GM12865 (cell line): ENCODE results near the gene SERTM1.

Source experiments
- DNase-seq: peaks from one replicate; pipeline ENCODE4 v3.0.0; 2010; ENCODE audit warnings: low read depth
- H3K4me3 ChIP-seq: 2 replicates; pipeline ENCODE4 v1.5.1; 2011; ENCODE audit warnings: mild to moderate bottlenecking, low read depth, low read length, control low read depth
- TF ChIP-seq, protein P1 (sequence below): IDR thresholded peaks from 2 replicates; pipeline ENCODE4 v1.5.1; 2011; ENCODE audit warnings: low read length, control low read depth, low read depth, inconsistent platforms; ENCODE audit not compliant: insufficient read depth; ENCODE audit errors: missing control alignments

SERTM1 gene

DNA sequence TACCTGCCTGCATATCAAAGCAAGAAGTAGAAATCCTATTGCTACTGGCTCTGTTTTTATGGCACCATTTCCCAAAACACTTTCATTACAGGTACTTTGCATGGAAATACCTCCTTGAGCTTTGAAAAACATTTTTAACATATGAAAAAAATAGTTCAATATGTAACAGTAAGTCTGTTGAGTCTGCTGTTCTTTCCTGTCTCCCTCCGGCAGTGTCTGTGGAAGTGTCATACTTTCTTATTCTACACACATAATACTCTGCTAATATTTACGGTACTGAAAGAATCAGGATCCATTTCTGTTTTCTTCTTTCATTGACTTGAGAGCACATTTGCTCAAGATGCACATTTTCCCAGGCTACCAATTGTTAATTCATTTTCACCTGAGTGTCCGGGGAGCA, 8.2 kb upstream of the SERTM1 start:
- TF ChIP-seq, protein P1, sequence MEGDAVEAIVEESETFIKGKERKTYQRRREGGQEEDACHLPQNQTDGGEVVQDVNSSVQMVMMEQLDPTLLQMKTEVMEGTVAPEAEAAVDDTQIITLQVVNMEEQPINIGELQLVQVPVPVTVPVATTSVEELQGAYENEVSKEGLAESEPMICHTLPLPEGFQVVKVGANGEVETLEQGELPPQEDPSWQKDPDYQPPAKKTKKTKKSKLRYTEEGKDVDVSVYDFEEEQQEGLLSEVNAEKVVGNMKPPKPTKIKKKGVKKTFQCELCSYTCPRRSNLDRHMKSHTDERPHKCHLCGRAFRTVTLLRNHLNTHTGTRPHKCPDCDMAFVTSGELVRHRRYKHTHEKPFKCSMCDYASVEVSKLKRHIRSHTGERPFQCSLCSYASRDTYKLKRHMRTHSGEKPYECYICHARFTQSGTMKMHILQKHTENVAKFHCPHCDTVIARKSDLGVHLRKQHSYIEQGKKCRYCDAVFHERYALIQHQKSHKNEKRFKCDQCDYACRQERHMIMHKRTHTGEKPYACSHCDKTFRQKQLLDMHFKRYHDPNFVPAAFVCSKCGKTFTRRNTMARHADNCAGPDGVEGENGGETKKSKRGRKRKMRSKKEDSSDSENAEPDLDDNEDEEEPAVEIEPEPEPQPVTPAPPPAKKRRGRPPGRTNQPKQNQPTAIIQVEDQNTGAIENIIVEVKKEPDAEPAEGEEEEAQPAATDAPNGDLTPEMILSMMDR, result no peak
- DNase-seq, result no peak

DNA sequence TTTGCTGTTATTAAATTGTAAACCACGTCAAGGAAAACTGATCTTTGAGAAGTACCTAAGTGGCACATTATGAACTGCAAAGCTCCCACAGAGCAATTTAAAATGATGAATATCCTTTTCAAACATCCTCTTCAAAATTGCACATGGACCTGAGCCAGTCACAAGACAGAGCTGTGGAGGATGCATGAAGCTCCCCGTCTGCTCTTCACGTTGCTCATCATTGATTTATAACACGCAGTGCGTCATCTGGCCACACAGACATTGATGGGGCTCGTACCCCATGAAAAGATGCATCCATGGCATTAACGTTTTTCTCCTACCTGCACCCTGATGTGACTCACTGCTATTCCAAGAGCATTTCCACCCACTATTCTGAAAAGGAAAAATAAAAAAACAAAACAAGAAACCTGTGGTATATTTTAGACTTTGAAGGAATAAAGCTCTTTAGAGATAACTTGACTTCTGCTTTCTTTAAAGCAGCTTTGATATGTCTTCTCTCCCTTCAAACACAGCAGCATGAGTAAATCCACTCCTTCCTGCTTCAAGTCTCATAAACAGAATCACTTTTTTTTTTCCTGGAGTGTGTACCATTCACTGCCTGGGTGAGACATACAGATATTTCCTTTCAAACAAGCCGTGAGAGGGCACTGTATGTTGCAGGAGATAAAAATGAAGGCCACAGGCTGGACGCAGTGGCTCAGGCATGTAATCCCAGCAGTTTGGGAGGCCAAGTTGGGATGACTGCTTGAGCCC, 7.2 kb upstream of the SERTM1 start:
- TF ChIP-seq, protein P1, result no peak
- no peak for DNase-seq
- H3K4me3 ChIP-seq, result no peak overlapping the region

More for the DNA sequence above, 8.2 kb upstream of the SERTM1 start:
- H3K4me3 ChIP-seq, result no peak overlapping the region

- no peak for DNase-seq
- TF ChIP-seq, protein P1, result no peak
- H3K4me3 ChIP-seq, result no peak overlapping the region
These were observed 5.5 kb upstream of the SERTM1 start for GRCh38 chr13:36668316-36668715.

- no peak for DNase-seq
- TF ChIP-seq, protein P1, result no peak
- H3K4me3 ChIP-seq, result no peak overlapping the region
These were observed 468 bp upstream of the SERTM1 start for GRCh38 chr13:36673352-36673751.

DNA sequence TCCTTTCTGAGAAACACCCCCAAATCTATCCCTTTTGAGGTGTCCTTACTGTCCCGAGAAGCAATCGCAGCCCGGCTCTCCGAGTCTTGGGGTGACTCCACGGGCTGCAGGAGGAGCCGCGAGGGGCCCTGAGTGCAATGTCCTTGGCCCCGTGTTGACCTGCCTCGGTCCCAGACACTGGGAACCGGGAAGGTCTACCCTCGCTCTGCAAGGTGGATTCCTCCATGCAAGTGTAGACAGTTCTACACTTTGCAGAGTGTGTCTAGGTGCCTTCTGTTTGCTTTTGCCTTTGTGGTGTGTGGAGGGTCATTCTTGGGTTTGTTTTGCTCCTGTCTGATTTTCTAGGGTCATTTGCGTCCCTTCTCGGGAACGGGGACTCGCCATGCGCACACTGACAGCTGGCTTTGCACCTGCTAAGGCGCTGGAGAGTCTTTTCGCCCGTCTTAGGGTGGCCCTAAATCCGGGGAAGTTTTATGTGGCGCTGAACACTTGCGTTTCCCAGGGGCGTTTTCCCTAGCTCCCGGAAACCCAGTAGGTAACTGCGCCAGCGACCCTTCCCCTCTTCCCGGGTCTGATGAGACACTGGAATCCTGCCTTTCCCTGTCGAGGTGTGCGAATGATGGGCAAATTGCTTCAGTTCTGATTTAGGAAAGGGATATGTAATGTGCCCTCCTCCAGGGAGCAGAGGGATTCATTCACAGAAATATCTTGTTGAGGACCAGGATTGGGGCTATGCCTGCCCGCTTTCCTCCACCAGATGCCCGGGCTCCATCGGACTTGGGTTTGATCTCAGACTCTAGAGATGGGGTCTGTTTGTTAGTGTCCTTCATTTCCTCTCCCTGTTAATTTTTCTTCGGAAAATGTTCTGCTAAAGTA, 755 bp downstream of the SERTM1 start:
- TF ChIP-seq, protein P1, result no peak
- no peak overlapping the region for H3K4me3 ChIP-seq
- no peak for DNase-seq

GRCh38 chr13:36675213-36675536, 1.4 kb downstream of the SERTM1 start:
- no peak for DNase-seq
- TF ChIP-seq, protein P1, result no peak
- H3K4me3 ChIP-seq, result no peak overlapping the region

- TF ChIP-seq, protein P1, result no peak
- H3K4me3 ChIP-seq, result no peak overlapping the region
- no peak for DNase-seq
These were observed 7.1 kb downstream of the SERTM1 start for GRCh38 chr13:36680913-36681312.
